CD4-positive, alpha-beta T cell treated with Interleukin-15 for 1 hour (primary cell): ENCODE measurements around the gene PSORS1C2.

Source experiments
- DNase-seq: peaks from one replicate; pipeline ENCODE4 v3.0.0-alpha.2; 2020

The PSORS1C2 gene

GRCh38 chr6:31112478-31112877 is 26.4 kb downstream of the PSORS1C2 start, which contains the start of gene C6orf15:
Gene C6orf15, minus strand, starts transcription at chr6:31112575. Its CDS starts 20 bp downstream, at chr6:31112555.
- no peak for DNase-seq

GRCh38 chr6:31111712-31112111 is 27.2 kb downstream of the PSORS1C2 start:
- DNase-seq, result no peak

GRCh38 chr6:31110825-31111582 is 27.9 kb downstream of the PSORS1C2 start:
- no peak for DNase-seq

GRCh38 chr6:31107052-31107451 is 31.8 kb downstream of the PSORS1C2 start:
- no peak for DNase-seq

- no peak for DNase-seq
Measured at GRCh38 chr6:31103136-31103535, 35.7 kb downstream of the PSORS1C2 start.

- no peak for DNase-seq
Measured at GRCh38 chr6:31098449-31098938, 40.4 kb downstream of the PSORS1C2 start.

- DNase-seq, result no peak
Measured at GRCh38 chr6:31096656-31097055, 42.2 kb downstream of the PSORS1C2 start.

GRCh38 chr6:31096215-31096614 is 42.7 kb downstream of the PSORS1C2 start:
- no peak for DNase-seq

- peak; percentile 24 for DNase-seq
Measured at GRCh38 chr6:31094389-31094881, 44.4 kb downstream of the PSORS1C2 start.

- DNase-seq, result no peak
Measured at GRCh38 chr6:31092769-31093505, 45.9 kb downstream of the PSORS1C2 start.

GRCh38 chr6:31092238-31092637 is 46.6 kb downstream of the PSORS1C2 start:
- DNase-seq, result no peak

- no peak for DNase-seq
Measured at GRCh38 chr6:31091680-31092079, 47.2 kb downstream of the PSORS1C2 start.

GRCh38 chr6:31090973-31091364 is 47.9 kb downstream of the PSORS1C2 start:
- no peak for DNase-seq

- DNase-seq, result no peak
Measured at GRCh38 chr6:31090275-31090972, 48.4 kb downstream of the PSORS1C2 start.
